Stimulated activated naive CD8-positive, alpha-beta T cell treated with anti-CD3 and anti-CD28 coated beads, Interleukin-15, Interleukin-2, amounts not matched to agents 100 U/mL and 50 U/mL, for 24 hours (primary cell): ENCODE results near the gene NUP93.

ENCODE experiments used
- ATAC-seq: fragments of 150-1000 bp; cut with Tn5 transposase; one replicate; pipeline ENCODE4 v1.10.0; 2021
- DNase-seq: peaks from one replicate; pipeline ENCODE4 v3.0.0; 2021

Gene NUP93

DNA sequence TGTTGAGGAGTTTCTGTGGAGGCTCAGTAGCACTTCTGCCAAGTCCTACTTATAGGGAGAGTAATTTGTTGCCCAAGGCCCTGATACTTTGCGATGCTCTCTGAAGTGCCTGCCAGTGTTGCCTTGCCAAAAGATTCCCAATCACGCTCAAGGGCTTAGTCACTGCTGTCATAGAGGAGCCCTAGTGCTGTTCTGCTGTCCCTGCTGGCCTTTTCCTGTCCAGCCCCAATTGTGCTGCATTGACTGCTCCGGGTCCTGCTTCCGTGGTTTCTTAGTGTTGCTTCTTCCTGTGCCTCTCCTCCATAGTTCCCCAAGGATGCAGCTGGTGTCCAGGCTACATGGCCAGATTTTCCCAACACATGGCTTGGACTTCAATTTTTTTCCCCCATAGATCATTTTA, 13.9 kb downstream of the NUP93 start:
- ATAC-seq (no peak), DNase-seq (no peak)

DNA sequence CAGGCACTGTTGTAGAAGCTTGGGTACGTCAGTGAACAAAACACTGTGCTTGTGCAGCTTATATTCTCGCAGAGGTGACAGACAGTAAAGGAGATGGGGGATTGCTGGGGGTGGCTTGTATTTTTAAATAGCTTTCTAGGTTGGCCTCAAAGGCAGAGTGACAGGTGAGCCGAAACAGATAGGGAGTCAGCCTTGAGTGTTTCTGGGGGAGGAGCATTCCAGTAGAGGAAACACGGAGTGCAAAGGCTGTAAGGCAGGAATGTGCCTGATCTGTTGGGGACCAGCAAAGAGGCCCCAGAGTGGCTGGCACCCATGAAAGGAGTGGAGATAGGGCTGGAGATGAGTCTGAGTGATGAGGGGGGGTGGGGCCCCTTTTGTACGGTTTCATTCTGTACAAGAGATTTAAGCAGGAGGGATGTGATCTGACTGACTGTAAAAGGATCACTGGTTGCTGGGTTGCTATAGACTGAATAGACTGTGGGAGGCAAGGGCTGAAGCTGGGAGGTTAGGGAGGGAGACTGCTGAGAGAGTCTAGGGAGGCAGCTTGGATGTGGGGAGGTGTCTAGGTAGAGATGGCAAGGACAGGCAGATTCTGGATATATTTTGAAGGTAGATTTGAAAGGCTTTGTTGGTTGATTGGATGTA, 15.2 kb downstream of the NUP93 start:
- ATAC-seq = no peak

DNA sequence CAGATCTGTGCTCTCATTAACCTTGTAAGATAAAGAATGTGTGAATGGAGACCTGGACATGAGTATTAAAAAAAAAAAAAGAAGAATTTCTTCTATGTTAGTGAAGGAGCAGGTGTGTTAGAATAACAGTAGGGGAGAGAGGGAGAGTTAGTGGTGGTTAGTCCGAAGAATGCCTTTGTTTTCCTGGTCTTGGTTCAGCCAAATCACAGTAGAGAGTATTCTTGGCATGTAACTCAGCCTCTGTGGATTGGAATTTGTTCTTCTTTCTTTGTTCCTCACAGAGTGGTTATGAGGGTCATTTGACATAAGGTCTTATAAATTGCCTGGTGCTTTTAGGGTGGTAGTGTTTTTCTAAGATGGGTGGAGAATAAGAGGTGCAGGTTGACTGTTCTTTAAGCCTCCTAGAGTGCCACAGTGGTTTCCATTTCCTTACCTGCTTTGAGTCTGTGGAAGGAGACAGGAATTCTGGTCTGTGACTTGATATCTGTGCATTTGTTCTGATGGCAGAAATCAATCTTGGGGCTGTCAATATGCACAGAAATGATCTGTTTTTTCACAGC, 17.6 kb downstream of the NUP93 start:
- DNase-seq (no peak), ATAC-seq (no peak)

More for the DNA sequence above, 15.2 kb downstream of the NUP93 start:
- DNase-seq = no peak

DNA sequence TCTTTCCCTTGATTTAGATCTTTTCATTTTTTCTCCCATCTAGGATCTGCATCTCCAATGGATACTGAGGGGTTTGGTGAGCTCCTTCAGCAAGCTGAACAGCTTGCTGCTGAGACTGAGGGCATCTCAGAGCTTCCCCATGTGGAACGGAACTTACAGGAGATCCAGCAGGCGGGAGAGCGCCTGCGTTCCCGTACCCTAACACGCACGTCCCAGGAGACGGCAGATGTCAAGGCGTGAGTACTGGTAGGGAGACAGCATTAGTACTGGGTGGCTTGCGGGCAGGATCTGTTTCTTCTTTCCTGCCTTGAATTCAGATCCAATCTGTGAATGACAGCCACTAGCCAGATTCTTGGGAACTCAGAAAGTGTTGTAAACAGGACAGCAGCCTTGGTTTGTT, 18.3 kb downstream of the NUP93 start:
- DNase-seq (no peak), ATAC-seq (no peak)

DNA sequence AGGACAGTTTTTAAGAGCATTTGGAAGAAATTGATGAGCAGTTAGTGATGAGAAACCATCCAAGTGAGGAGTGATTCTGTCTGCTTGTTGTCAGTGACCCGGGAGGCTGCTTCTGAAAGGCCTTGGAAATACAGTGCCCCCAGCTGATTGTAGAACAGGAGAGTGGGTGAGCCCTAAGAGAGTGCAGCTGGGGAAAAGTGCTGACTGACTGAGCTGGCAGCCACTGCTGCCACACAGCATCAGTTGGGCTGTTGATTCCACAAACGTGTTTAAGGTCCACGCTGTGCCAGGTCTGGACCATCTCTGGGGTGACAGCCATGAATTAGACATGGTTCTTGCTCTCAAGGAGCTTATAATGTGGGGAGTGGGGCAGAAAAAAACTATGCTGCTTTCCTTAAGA, 18.9 kb downstream of the NUP93 start:
- ATAC-seq (no peak), DNase-seq (no peak)

DNA sequence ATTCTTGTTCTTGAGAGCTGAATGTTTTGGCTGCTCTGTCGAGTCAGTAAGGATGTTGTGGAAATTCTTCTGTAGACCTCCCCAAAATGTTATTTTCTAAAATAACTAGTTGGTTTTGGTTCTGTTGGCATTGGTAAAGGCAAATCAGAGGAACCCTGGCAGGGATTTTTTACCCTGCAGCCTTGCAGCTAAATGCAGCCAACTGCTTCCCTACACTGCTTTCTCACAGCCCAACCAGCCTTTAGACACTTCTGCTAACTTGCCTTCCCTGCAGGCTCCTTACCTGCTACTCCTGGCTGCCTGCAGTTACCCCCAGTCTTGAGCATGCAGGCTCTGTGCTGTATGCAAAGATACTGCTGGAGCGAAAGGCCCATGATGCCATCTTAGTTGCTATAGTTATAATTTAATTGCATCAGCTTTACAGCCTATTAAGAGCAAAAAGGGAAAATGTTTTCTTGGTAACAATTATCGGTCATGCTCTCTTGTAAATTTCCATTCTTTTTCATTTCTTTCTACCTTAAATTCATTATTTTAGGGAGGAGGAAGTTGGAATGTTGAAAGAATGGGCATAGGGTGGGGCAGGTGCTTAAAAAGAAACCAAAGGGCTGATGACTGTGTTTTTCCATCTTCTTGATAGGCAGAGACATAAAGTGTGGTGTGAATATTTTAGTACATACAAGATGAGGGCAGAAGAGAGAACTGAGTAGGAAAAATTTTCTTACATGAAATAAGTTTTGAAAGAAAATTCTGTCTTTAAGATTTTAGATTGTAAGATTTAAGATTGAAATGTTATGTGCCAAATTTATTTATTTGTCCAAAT, 20.0 kb downstream of the NUP93 start:
- no peak for DNase-seq
- peak; percentile 55 for ATAC-seq

DNA sequence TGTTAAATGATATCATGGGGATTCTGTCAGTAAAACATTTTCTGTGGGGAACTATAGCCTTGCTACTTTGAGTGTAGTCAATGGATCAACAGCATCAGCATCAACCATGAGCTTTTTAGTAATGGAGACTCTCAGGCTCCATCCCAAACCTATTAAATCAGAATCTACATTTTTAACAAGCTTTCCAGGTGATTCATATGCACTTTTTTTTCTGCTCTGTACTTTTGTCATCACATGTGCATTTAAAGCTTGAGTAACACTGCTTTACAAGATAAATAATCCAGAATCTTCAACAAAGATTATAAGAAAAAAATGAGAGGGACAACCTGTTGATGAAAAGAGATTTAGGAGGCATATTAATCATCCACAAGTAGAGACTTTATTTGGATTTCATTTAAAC, 23.5 kb downstream of the NUP93 start:
- no peak for ATAC-seq
- DNase-seq = no peak

DNA sequence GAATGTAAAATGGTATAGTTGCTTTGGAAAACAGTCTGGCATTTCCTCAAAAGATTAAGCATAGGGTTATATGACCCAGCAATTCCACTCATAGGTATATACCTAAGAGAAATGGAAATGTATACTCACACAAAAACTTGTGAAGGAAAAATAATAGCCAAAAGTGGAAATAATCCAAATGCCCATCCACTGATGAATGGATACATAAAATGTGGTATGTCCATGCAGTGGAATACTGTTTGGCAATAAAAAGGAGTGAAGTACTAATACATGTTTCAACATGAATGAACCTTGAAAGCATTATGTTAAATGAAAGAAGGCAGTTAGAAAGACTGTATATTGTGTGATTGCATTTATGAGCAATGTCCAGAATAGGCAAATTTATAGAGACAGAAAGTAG, 25.1 kb downstream of the NUP93 start:
- ATAC-seq (no peak), DNase-seq (no peak)

DNA sequence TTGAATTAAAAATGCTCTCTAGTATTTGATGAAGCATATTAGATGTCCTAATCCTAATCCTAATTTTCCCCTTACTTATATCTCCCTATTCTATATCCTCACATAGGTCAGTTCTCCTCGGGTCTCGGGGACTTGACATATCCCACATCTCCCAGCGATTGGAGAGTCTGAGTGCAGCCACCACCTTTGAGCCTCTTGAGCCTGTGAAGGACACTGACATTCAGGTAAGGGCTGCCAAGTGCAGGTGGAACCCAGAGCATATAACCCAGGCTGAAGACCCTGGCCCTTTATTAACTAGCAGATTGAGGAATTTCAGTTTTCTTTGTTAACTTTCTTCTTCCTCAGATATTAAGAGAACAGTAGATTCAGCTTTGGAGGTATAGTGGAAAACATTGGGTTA, 28.5 kb downstream of the NUP93 start:
- DNase-seq = no peak
- no peak for ATAC-seq

DNA sequence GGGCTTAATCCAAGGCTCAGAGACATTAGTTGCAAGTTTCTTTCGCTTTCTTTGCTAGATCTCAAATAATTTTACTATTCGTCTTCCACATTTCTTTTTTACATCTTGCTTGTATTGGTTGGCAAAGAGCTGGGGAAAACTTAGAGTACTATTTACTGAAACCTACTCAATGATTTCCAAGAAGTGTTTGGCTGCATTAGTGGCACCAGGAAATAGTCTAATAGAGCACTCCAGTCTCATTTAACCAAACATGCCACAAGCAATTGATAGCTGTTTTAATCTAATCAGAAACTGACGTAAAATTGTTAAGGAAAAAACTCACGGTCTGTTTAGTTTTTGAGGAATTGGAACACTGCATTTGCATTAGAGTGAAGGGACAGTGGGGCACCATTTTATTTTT, 29.0 kb downstream of the NUP93 start:
- ATAC-seq = no peak
- DNase-seq = no peak

DNA sequence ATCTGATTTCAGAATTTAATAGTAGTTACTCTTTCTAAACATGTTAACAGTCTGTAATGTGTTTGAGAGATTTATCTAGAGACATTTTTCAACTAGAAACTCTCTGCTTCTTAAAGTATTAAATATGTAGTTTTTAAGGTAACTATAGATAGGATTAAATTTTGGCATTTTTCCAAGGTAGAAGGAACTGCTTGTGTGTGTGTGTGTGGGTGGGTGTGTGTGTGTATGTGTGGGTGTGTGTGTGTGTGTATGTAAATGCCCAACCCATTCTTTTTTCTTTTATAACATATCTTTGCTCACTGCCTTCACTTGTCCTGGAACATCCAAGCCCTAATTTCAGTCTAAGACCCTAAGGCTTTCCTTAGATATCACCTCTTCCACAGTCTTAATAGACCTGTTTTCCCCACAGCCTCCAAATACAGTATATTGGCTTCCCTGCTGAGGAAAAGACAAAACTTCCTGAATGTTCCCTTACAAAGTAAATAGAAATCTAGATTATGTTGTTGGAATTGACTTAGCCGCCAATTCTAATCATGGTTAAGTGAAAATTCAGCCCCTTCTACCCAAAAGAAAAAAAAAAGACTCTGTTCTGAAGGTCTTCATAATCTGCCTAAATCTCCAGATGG, 33.5 kb downstream of the NUP93 start:
- DNase-seq (no peak), ATAC-seq (no peak)

DNA sequence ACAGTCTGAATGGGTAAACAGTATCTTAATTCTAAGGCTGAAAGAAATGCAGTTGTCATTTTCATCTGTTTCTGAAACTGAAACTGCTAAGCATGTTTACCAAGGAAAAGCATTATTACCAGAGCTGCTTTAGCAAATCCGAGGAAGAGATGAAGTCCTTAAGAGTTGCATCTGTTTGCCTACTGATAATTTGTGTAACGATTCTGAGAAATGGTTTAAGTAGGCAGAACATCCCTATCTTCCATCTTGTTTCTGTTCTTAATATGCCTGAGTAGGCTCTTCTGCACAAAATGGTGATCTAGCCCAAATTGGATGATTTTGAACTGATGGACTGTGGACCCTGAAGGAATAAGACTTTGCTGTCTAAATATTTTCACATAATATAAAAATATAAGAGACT, 34.9 kb downstream of the NUP93 start:
- no peak for DNase-seq
- no peak for ATAC-seq

DNA sequence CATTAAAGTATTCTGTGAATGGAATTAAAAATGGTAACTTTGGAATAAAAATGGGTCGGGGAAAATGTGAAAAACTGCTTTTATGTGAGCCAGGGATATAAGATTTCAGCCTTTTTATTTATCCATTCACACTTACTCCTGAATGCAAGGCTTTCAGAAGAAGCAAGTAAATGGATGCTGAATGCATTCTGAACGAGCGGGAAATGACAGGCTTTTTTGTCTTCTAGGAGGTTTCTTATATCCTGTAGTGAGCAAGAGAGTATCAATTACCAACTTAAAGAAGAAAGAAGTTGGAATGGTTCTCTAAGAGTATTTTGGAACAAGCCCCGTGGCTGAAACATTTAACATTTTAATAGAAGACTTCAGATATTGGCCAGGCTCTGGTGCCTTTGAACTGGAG, 36.0 kb downstream of the NUP93 start:
- DNase-seq (no peak), ATAC-seq (no peak)

DNA sequence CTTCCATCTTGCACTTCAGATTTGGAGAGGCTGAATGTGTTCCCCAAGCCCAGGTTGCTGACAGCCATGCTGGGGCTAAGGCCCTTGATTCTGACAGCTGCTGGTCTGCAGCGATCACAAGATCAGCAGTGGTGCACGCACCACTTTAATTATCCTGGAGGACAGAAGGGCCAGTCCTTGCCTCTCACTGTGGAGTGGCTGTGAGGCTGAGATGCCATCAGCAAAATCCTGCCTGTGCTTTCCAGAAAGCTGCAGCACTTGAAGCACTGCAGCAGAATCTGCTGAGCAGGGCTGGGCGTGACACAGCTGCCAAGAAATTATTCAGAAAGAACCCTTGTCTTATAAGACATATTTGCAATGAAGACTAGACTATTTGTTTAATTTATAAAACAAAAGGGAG, 37.1 kb downstream of the NUP93 start:
- no peak for ATAC-seq

DNA sequence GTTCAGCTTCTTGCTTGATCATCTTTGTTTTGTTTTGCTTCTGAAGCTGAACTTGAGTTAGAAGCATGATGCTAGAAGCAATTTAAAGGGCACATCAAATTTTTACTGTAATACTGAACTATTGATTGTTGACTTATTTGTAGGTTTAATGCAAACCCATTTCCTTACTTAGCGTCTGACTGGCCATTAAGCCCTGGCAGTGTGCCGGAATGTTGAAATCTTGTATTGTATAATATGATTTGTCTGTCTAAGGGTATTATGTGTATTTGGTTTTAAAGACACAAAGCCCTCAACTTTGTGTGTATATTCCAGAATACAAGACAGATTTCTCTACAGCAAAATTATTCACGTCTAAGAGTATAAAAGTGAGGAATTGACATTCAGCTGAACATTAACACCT, 39.7 kb downstream of the NUP93 start:
- no peak for ATAC-seq
- DNase-seq = no peak

More for the DNA sequence above, 37.1 kb downstream of the NUP93 start:
- no peak for DNase-seq

DNA sequence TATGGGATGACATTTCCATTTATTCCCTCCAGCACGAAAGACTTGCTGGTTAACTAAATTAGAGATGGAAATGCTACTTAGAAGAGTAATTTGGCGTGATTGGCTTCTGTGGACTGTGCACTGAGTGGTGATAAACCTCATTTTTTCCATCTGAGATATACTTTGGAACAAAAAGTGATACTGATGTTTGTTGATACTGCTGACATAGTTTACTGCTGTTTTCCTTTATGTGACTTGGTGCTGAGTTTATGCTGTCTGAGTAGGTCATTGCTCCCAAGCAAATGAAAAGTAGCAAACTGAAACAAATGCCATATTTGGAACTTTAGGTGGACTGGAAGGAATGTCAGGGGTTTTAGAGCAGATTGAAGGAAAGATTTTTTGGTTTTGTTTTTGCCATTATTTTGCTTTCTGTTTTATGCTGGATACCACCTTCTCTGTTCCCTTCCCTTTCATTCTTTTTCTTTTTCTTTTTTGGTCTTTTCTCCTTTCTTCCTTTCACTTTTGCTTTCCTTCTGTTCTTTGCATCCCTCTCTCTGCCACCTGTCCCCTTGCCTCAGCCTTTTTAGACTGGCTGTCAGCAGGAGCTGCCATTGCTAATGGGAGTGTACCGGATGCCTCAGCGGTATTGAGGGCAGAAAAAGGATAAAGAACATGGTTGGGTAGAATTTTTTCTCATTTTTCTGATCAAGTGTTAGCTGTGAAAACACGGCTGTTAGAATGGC, 41.8 kb downstream of the NUP93 start:
- DNase-seq (no peak), ATAC-seq (no peak)

DNA sequence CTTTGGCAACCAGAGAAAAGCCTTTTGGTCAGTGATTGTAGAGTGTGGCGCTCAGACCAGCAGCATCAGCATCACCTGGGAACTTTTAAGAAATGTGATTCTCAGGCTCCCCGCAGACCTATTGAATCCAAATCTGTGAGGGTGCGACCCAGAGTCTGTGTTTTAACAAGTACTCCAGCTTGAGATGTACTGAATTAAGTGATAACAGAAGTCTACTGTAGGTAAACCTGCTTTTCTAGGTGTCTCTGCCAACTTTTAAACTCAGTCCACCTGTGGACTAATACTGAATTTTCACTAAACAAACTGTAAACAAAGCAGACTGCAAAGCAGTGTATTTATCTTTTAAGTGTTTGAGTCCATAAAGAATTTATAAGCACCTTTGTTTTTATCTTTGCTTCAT, 43.6 kb downstream of the NUP93 start:
- DNase-seq (no peak), ATAC-seq (no peak)

DNA sequence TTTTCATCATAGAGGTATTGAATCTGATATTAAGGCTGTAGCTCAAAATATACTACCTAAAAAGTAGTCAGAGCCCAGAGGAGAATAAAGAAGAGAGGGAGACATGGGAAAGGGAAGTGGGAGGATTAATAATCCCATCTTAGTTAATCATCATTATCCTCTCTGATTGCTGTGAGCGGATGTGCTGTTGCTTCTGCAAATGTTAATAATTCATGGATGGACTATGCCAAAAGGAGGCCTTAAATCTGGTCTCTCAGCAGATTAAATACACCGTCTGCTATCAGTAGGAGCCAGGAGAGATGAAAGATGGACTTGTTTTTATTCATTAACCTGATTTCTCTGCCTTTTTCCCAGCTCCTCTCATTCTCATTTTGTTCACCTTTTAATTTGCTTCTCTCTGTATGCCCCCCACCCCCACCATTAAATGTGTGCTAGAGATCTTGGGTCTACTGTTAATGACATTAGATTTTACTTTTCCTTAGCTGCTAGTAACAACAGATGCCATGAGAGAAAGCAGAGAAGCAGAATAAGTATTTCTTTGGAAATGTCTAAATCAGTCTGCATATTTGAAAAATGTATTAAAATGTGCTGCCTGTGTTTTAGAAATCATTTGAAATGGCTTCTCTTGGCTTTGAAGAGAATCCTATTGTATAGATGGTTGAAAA, 44.2 kb downstream of the NUP93 start:
- ATAC-seq = no peak
- DNase-seq = no peak

DNA sequence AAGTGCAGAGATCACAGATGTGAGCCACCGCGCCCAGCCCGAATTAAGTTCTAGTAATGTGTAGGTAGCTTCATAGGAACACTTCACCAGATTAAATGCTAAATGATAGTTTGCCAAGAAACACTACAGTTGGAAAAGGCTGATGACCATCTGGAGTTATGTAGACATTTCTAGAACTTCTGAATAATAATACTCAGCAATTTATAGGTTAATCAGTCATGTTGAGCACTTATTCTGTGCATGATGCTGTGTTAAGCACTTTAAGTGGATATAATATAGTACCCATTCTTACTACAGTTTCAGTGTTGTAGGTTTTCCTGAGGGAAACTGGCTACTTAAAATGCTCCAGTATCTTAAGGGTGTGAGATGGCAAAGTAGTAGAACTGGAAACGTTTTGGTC, 45.2 kb downstream of the NUP93 start:
- ATAC-seq (no peak), DNase-seq (no peak)

DNA sequence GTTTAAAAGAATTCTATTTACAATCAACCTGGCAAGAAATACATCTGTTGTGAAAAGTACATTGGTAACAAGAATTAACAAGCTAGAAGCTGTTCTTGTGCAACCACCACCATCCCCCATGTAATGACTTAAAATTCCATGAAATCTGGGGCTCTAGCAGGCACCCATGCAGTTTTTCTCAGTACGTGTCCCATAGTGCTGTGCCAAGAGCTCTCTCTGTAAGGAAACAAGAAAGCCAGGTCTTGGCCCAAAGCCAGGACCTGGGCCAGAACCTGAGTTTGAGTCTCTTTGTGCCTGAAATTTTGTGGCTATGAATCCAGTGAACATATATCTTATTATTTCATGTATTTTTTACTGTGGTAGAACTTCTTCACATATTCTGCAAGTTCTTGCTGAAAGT, 46.6 kb downstream of the NUP93 start:
- ATAC-seq (no peak), DNase-seq (no peak)

DNA sequence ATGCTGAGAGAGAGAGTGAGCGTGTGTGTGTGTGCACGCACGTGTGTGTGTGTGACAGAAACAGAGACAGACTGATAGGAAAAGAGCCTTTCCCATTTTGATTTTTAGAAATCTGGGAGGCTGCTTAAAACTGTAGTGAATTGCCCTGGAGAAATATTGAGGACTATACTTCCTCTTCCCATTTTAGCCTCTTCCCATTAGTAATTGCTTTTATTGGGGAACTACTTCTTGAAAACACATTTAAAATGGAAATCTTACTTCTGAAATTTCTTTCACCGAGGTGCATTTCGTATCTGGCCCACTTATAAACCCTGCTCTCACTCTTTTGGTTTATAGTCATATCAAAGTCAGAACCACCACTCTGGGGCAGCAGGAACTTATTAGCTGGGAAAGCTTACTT, 47.1 kb downstream of the NUP93 start:
- DNase-seq (no peak), ATAC-seq (no peak)

DNA sequence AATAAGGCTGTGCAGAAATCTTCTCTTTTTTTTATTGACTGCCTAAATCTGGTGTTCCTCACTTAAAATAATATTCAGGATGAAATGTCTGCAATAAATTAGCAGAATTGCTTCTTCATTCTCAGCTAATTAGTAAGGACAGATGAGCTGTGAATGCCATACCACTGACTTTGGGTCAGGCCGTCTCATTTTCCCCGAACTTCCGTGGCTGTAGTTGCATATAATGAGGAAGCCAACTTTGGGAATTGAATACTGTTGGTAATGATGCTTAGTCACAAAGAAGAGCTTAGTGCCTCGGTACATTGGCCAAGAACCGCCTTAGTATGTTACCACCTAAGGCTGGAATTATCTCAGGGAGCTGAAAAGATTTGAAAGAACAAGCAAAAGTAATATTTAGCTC, 47.6 kb downstream of the NUP93 start:
- DNase-seq = no peak
- ATAC-seq = no peak
